Measurements from ENCODE around the gene DLEU7.

The DLEU7 gene

GRCh38 chr13:50793026-50793425, 50.5 kb downstream of the DLEU7 start:
- no peak for DNase-seq (ENCODE audit: low read depth in 2 of 2)

GRCh38 chr13:50788551-50789210, 54.8 kb downstream of the DLEU7 start:
- no peak for DNase-seq (ENCODE audit: low read depth in 2 of 2)

DNA sequence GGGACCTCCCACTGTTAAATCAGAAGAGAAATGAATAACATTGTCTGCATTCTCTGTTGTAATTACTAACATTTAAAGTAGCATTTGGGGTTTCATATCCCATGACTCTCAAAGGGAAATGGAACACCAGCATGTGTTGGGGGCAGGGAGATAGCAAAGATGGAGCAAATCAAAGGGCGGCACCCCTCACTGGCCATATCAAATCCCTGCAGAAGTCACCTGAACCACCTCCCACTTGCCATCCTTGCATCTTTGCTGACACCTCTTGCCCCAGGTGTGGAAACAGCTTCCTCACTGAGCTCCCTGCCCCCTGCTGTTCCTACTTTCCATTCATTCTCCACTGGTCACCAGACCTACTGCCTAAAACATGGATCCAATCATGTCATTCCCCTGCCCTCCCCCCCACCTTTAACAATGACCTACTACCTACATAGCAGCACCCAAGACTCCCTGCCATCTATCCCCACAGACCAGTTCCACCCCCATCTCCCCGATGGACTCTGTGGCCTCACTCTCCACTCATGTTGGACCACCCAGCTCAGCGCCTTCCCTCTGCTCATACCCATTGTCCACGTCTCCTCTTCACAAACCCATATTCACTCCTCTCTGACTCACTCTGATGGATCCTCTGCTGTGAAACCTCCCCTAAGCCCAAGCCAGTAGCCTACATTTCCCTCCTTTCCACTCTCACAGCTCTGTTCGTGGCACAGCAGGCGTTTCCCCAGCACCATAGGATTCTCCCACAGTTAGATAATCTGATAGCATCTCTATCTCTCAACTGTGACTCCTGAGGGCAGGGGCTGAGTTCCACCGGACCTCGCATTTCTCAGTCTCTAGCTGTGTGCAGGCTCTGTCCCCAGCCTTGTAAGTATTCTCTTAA, 55.9 kb downstream of the DLEU7 start:
- DNase-seq (ENCODE audit: low read depth in 2 of 2), result no peak

GRCh38 chr13:50783717-50784290, 59.7 kb downstream of the DLEU7 start:
- DNase-seq (ENCODE audit: low read depth in 2 of 2), result no peak

DNA sequence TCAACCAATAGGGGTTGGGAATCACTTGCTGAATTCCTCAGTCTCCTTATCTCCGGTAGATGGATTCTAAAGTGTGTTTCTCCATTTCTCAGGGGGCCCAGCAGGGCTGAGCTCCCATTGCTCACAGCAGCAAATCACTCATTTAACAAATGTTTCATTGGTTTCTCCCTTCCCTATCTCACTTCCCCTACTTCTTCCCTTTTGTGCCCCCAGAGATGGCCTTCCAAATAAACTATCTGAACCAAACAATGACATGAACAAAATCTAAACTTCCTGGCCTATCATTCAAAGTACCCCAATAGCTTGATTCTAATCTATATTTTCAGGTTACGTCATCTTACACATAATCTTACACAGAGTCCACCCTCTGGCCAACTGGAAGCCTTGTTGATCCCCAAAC, 60.4 kb downstream of the DLEU7 start:
- no peak for DNase-seq (ENCODE audit: low read depth in 2 of 2)

DNA sequence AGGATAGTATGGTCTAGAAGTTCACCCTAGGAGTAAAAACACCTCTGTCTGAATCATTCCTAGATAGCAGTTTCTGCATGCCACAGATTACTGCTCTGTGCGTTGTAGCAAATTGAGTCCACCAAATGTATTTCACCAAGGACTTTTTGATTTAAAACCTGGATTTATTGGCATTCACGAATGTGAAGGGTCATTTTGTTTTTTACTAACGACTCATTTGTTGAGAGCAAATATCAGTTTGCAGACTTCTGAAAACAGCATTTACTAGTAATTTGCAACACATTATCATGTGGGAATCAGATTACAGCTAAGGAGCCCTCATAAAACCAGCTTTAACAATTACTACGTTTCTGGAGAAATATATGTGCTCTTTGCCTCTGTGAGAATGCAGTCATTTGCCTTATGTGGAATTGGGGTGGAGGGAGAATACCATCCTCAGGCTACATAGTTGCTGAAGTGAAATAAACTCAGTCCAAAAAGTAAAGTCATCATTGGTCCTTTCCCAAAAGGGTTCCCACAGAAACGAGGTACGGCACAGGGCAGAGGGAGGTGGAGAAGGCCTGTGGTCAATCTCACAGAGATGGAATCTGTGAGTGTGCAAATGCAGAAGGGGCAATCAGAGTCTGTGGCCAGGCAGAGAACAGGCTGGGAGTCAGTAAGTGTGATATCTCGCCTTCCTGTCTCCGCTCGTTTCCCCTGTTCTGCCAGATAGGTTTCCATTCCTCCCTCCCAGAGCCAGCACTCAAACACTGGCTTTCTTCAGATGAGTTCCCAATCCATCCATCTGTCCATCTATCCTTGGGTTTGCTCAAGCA, 63.1 kb downstream of the DLEU7 start:
- no peak for DNase-seq (ENCODE audit: low read depth in 2 of 2)

DNA sequence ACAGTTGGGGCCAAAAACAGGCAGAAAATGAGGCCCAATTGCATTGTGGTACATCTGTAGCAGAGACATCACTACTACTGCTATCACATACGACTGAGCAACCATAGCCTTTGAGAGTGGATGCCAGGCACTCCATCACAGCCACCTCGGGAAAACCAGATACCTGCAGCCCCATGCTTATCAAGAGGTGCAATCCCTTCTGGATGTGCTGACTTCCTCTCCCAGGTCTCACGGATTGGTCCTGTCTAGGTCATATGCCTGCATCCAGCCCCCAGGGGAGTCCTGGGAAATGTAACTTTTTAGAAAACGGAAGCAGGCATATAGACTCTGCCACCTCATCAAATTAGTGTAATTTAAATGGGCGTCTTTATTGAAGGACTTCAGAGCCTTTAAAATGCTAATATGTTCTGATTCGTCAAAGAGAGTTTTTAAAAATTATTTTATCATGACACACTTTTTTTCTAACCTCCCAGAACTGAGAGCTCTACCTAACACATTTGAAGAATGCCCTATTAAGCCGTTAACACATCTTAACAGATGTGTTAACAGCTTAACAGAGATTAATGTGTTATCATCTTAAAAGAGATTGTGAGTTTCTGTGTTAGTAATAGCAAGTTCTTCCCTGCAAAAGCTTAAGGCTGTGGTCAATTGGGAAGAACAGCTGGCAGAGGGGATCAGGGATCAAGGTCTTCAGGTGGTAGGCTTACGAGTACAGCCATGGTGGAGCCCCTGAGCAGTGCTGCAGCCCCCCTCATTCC, 63.9 kb downstream of the DLEU7 start:
- no peak for DNase-seq (ENCODE audit: low read depth in 2 of 2)

Data from stimulated activated CD8-positive, alpha-beta memory T cell treated with anti-CD3 and anti-CD28 coated beads, Interleukin-15, amount 100 ng/mL, for 4 hours (primary cell).